ENCODE measurements around the gene CDH20.

- TF ChIP-seq POLR2A (IDR thresholded peaks at IDR 0.05; ENCODE audit: low read depth, low read length), result no peak
- TF ChIP-seq POLR2AphosphoS5 (IDR thresholded peaks at IDR 0.05; ENCODE audit: low read depth, low read length), result no peak
- TF ChIP-seq TAF1 (IDR thresholded peaks at IDR 0.05; ENCODE audit: low read depth, low read length), result no peak
These were observed 6.9 kb downstream of the CDH20 start for GRCh38 chr18:61340148-61340547.
